HepG2 (cell line): Measurements from ENCODE around the gene AEN. TPM values are rescaled to one million over a fixed set of nuclear protein-coding genes. Genes with fewer than 3 reads are reported as not detected.

Experiments used
- ARNTL ChIP-seq: sonication (generic); formaldehyde crosslinking; IDR thresholded peaks from 2 replicates; pipeline ENCODE4 v1.4.0; 2020; ENCODE audit warnings: mild to moderate bottlenecking, missing genetic modification reagents
- CBX5 ChIP-seq: sonication (generic); formaldehyde crosslinking; IDR thresholded peaks from 2 replicates; pipeline ENCODE4 v1.4.0; 2020; ENCODE audit warnings: missing genetic modification reagents, borderline replicate concordance
- FOSL2 ChIP-seq: sonication (generic); formaldehyde crosslinking; IDR thresholded peaks from 2 replicates; pipeline ENCODE4 v1.4.0; 2020; ENCODE audit warnings: missing genetic modification reagents
- FOXA1 ChIP-seq, 2 experiments: fragments of 450-650 bp in 1 of 2; sonication (generic) in 1 of 2; formaldehyde crosslinking in 1 of 2; IDR thresholded peaks; 2 replicates each; pipeline versions ENCODE4 v1.4.0 to v1.6.1; 2016 to 2020; ENCODE audit warnings: missing genetic modification reagents in 1 of 2
- GABPA ChIP-seq, 2 experiments: IDR thresholded peaks; 2 replicates each; pipeline ENCODE4 v1.6.1; 2011 to 2016; ENCODE audit warnings: low read depth in 2 of 2, low read length in 1 of 2, missing biosample characterization in 1 of 2, missing genetic modification characterization in 1 of 2
- GFI1 ChIP-seq: sonication (generic); formaldehyde crosslinking; IDR thresholded peaks from 2 replicates; pipeline ENCODE4 v1.5.0; 2020; ENCODE audit warnings: missing genetic modification reagents, mild to moderate bottlenecking, borderline replicate concordance
- HHEX ChIP-seq: IDR thresholded peaks from 2 replicates; pipeline ENCODE4 v1.6.1; 2016; ENCODE audit warnings: control low read depth
- IRF2 ChIP-seq: IDR thresholded peaks from 2 replicates; pipeline ENCODE4 v1.6.1; 2018; ENCODE audit warnings: missing genetic modification reagents, missing compliant biosample characterization
- NFKB2 ChIP-seq: sonication (generic); formaldehyde crosslinking; IDR thresholded peaks from 2 replicates; pipeline ENCODE4 v1.4.0; 2020; ENCODE audit warnings: missing genetic modification reagents, borderline replicate concordance
- POLR2A ChIP-seq, 2 experiments: IDR thresholded peaks; 2 replicates each; pipeline ENCODE4 v1.6.1; 2011; ENCODE audit warnings: low read depth in 2 of 2, low read length in 2 of 2, mild to moderate bottlenecking in 1 of 2, moderate library complexity in 1 of 2; ENCODE audit not compliant: insufficient read depth in 1 of 2
- PTBP1 ChIP-seq: fragments of 200-400 bp; formaldehyde crosslinking; IDR thresholded peaks from 2 replicates; pipeline ENCODE4 v1.6.1; 2018; ENCODE audit warnings: low read length, low read depth; ENCODE audit not compliant: poor library complexity, severe bottlenecking
- RELA ChIP-seq: sonication (generic); formaldehyde crosslinking; IDR thresholded peaks from 2 replicates; pipeline ENCODE4 v1.4.0; 2020; ENCODE audit warnings: missing genetic modification reagents
- SP1 ChIP-seq, 2 experiments: fragments of 450-650 bp in 1 of 2; sonication (generic) in 1 of 2; formaldehyde crosslinking in 1 of 2; IDR thresholded peaks; 2 replicates each; pipeline versions ENCODE4 v1.4.0 to v1.6.1; 2016 to 2020; ENCODE audit warnings: missing genetic modification reagents in 1 of 2
- SRF ChIP-seq: IDR thresholded peaks from 2 replicates; pipeline ENCODE4 v1.6.1; 2011; ENCODE audit warnings: mild to moderate bottlenecking, low read depth, low read length, moderate library complexity
- ZNF143 ChIP-seq: sonication (generic); formaldehyde crosslinking; IDR thresholded peaks from 2 replicates; pipeline ENCODE4 v1.4.0; 2020; ENCODE audit warnings: missing genetic modification reagents
- ZNF263 ChIP-seq: sonication (generic); formaldehyde crosslinking; IDR thresholded peaks from 2 replicates; pipeline ENCODE4 v1.4.0; 2020; ENCODE audit warnings: missing genetic modification reagents
- ZNF326 ChIP-seq: sonication (generic); formaldehyde crosslinking; IDR thresholded peaks from 2 replicates; pipeline ENCODE4 v1.4.0; 2020; ENCODE audit warnings: missing genetic modification reagents, borderline replicate concordance
- ZNF451 ChIP-seq: sonication (generic); formaldehyde crosslinking; IDR thresholded peaks from 2 replicates; pipeline ENCODE4 v1.5.0; 2020; ENCODE audit warnings: mild to moderate bottlenecking, missing genetic modification reagents
- ZNF556 ChIP-seq: sonication (generic); formaldehyde crosslinking; IDR thresholded peaks from 2 replicates; pipeline ENCODE4 v1.4.0; 2020; ENCODE audit warnings: mild to moderate bottlenecking, missing genetic modification reagents, borderline replicate concordance
- ZSCAN20 ChIP-seq: sonication (generic); formaldehyde crosslinking; IDR thresholded peaks from 2 replicates; pipeline ENCODE4 v1.4.0; 2020; ENCODE audit warnings: missing genetic modification reagents, mild to moderate bottlenecking, borderline replicate concordance
- polyA plus RNA-seq, 8 experiments: library from polyadenylated mRNA; depleted of rRNA in 3 of 8; stranded (reverse) in 7 of 8; unstranded in 1 of 8; fragments of >200 nt; fragmentation: Illumina TruSeq in 4 of 8; extraction: Trizol in 4 of 8; gene quantifications; 2 replicates each; pipeline versions ENCODE4 v1.2.1 to v1.2.3, GENCODE V29; 2011 to 2016; ENCODE audit warnings: low read depth in 4 of 8, missing spikeins in 1 of 8, mixed read lengths in 1 of 8; ENCODE audit not compliant: insufficient read depth in 1 of 8
- total RNA-seq, 5 experiments: library from RNA; depleted of rRNA; stranded (reverse); fragments of >200 nt; fragmentation: Illumina TruSeq; extraction: Trizol; gene quantifications; 2 replicates each; pipeline ENCODE4 v1.2.3, GENCODE V29; 2016; ENCODE audit warnings: low read depth in 1 of 5
- TF ChIP-seq, protein P1 (sequence below): sonication (generic); formaldehyde crosslinking; IDR thresholded peaks from 2 replicates; pipeline ENCODE4 v1.8.0; 2022; ENCODE audit warnings: mild to moderate bottlenecking, missing genetic modification reagents; ENCODE audit not compliant: insufficient replicate concordance
- TF ChIP-seq, protein P2 (sequence below), 2 experiments: IDR thresholded peaks; 2 replicates each; pipeline ENCODE4 v1.6.1; 2011 to 2012; ENCODE audit warnings: low read length in 2 of 2, borderline replicate concordance in 1 of 2, low read depth in 1 of 2, mild to moderate bottlenecking in 1 of 2, moderate library complexity in 1 of 2
- TF ChIP-seq, protein P3 (sequence below): sonication (generic); formaldehyde crosslinking; IDR thresholded peaks from 2 replicates; pipeline ENCODE4 v1.4.0; 2020; ENCODE audit warnings: mild to moderate bottlenecking, missing genetic modification reagents

AEN gene
- total and polyA plus RNA-seq, 2 of the 13 experiments (the other 11 are each of a cell fraction or from before 2014, with no cell fraction given) = 51.3 to 118 TPM

DNA sequence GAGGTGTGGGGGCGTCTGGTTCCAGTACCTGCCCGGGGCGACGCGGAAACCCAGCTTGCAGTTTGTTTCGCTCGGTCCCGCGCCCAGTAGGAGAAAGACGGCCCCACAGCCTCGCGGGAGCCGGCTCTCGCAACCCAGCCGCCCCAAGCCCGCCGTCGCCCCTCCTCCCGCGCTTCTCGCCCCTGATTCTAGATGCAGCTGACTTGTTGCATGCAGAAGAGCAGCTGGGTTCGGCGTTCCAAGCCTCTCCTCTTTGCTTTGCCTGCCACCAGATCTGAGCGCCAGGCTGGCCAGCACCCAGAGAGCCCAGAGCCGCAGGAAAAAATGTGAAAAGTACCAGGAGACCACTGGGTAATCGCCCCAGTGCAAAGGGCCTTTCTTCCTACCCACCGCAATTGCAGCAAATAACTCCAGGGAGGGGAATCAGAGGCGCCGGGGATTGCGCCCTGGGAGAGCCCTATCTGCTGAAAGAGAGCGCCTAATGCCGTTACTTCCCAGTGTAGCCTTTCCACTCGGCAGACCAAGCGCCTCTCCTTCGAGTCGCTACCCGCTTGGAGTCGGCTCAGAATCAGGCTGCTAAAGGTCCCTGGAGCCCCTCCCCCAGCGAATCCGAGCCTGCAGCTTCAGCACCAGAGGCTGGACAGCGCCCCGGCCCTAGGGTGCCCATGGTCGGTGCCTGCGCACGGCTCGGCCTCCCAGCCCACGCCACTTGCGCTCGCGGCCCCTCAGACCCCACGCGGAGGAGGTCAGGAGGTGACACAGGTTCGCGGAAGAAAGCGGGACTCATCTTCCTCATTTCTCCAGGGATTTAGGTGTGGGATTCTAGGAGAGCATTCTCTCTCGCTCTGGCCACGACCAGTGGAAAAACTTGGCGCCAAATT is 15.7 kb upstream of the AEN start (continued):
- no peak for TF ChIP-seq PTBP1
- no peak for TF ChIP-seq GABPA (IDR thresholded peaks at IDR 0.05; ENCODE audit: low read depth, low read length)
- TF ChIP-seq GABPA (CRISPR knock-in tag; IDR thresholded peaks at IDR 0.05; ENCODE audit: low read depth) = no peak
- TF ChIP-seq, protein P1, sequence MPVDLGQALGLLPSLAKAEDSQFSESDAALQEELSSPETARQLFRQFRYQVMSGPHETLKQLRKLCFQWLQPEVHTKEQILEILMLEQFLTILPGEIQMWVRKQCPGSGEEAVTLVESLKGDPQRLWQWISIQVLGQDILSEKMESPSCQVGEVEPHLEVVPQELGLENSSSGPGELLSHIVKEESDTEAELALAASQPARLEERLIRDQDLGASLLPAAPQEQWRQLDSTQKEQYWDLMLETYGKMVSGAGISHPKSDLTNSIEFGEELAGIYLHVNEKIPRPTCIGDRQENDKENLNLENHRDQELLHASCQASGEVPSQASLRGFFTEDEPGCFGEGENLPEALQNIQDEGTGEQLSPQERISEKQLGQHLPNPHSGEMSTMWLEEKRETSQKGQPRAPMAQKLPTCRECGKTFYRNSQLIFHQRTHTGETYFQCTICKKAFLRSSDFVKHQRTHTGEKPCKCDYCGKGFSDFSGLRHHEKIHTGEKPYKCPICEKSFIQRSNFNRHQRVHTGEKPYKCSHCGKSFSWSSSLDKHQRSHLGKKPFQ (CRISPR knock-in tag) = no peak
- no peak for TF ChIP-seq ZNF143
- TF ChIP-seq ZNF326 (CRISPR knock-in tag) = no peak
- no peak for TF ChIP-seq SRF
- TF ChIP-seq GFI1 (CRISPR knock-in tag) = no peak
- no peak for TF ChIP-seq RELA (CRISPR knock-in tag)
- no peak for TF ChIP-seq IRF2 (CRISPR knock-in tag)
- TF ChIP-seq HHEX (CRISPR knock-in tag) = no peak
- TF ChIP-seq, protein P2, sequence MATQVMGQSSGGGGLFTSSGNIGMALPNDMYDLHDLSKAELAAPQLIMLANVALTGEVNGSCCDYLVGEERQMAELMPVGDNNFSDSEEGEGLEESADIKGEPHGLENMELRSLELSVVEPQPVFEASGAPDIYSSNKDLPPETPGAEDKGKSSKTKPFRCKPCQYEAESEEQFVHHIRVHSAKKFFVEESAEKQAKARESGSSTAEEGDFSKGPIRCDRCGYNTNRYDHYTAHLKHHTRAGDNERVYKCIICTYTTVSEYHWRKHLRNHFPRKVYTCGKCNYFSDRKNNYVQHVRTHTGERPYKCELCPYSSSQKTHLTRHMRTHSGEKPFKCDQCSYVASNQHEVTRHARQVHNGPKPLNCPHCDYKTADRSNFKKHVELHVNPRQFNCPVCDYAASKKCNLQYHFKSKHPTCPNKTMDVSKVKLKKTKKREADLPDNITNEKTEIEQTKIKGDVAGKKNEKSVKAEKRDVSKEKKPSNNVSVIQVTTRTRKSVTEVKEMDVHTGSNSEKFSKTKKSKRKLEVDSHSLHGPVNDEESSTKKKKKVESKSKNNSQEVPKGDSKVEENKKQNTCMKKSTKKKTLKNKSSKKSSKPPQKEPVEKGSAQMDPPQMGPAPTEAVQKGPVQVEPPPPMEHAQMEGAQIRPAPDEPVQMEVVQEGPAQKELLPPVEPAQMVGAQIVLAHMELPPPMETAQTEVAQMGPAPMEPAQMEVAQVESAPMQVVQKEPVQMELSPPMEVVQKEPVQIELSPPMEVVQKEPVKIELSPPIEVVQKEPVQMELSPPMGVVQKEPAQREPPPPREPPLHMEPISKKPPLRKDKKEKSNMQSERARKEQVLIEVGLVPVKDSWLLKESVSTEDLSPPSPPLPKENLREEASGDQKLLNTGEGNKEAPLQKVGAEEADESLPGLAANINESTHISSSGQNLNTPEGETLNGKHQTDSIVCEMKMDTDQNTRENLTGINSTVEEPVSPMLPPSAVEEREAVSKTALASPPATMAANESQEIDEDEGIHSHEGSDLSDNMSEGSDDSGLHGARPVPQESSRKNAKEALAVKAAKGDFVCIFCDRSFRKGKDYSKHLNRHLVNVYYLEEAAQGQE (IDR thresholded peaks at IDR 0.05; ENCODE audit: borderline replicate concordance in 1 of 2, low read depth in 1 of 2, low read length in 2 of 2) = peak in 1 of 2 experiments; percentile 97
- no peak for TF ChIP-seq POLR2A (IDR thresholded peaks at IDR 0.05; ENCODE audit: insufficient read depth in 1 of 2, low read depth in 2 of 2, low read length in 2 of 2)
- no peak for TF ChIP-seq SP1 (IDR thresholded peaks at IDR 0.05)
- TF ChIP-seq SP1 (CRISPR knock-in tag; IDR thresholded peaks at IDR 0.05) = no peak
- TF ChIP-seq ZNF263 (CRISPR knock-in tag) = no peak
- no peak for TF ChIP-seq ZNF556 (CRISPR knock-in tag)
- TF ChIP-seq CBX5 = no peak
- TF ChIP-seq FOSL2 = peak; percentile 25; the same call in 1 of the 2 replicates
- TF ChIP-seq ARNTL (CRISPR knock-in tag) = no peak
- no peak for TF ChIP-seq ZNF451 (CRISPR knock-in tag)
- TF ChIP-seq NFKB2 = peak; percentile 87
- TF ChIP-seq ZSCAN20 (CRISPR knock-in tag) = no peak
- TF ChIP-seq, protein P3, sequence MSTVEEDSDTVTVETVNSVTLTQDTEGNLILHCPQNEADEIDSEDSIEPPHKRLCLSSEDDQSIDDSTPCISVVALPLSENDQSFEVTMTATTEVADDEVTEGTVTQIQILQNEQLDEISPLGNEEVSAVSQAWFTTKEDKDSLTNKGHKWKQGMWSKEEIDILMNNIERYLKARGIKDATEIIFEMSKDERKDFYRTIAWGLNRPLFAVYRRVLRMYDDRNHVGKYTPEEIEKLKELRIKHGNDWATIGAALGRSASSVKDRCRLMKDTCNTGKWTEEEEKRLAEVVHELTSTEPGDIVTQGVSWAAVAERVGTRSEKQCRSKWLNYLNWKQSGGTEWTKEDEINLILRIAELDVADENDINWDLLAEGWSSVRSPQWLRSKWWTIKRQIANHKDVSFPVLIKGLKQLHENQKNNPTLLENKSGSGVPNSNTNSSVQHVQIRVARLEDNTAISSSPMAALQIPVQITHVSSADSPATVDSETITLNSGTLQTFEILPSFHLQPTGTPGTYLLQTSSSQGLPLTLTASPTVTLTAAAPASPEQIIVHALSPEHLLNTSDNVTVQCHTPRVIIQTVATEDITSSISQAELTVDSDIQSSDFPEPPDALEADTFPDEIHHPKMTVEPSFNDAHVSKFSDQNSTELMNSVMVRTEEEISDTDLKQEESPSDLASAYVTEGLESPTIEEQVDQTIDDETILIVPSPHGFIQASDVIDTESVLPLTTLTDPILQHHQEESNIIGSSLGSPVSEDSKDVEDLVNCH (CRISPR knock-in tag) = no peak
- TF ChIP-seq FOXA1 (IDR thresholded peaks at IDR 0.05) = no peak
- TF ChIP-seq FOXA1 (CRISPR knock-in tag; IDR thresholded peaks at IDR 0.05) = no peak
